HG03565 (cell line): ENCODE results near the gene AP5B1.
A peak's percentile ranks its signal among the peaks of the same experiment; 100 is the strongest.

ENCODE experiments used
- ATAC-seq: cut with Tn5 transposase; IDR thresholded peaks from one replicate; pipeline ENCODE4 v1.9.1; 2021; ENCODE audit warnings: mild to moderate bottlenecking, moderate library complexity; ENCODE audit not compliant: unreplicated experiment

Gene AP5B1

GRCh38 chr11:65786786-65787636 lies 6.2 kb upstream of the AP5B1 start, which contains the start of gene OVOL1:
Gene OVOL1 (plus strand): TSS chr11:65787063. CDS start chr11:65787374, 311 bp downstream.
- ATAC-seq: no peak

- no peak for ATAC-seq
Observed at GRCh38 chr11:65786008-65786785, 5.4 kb upstream of the AP5B1 start.

GRCh38 chr11:65785319-65786007 lies 4.7 kb upstream of the AP5B1 start:
- ATAC-seq: no peak

GRCh38 chr11:65782816-65783228 lies 2.0 kb upstream of the AP5B1 start:
- no peak for ATAC-seq

GRCh38 chr11:65781962-65782815 lies 1.4 kb upstream of the AP5B1 start:
- no peak for ATAC-seq

- peak; percentile 25 for ATAC-seq
Observed at GRCh38 chr11:65781152-65781961, 581 bp upstream of the AP5B1 start.

- ATAC-seq: peak; percentile 34
Observed at GRCh38 chr11:65779919-65780769, 632 bp downstream of the AP5B1 start.

GRCh38 chr11:65779669-65779918 lies 1.2 kb downstream of the AP5B1 start:
- ATAC-seq: no peak

GRCh38 chr11:65778901-65779668 lies 1.7 kb downstream of the AP5B1 start:
- ATAC-seq: no peak

- ATAC-seq: no peak
Observed at GRCh38 chr11:65778431-65778900, 2.3 kb downstream of the AP5B1 start.

- no peak for ATAC-seq
Observed at GRCh38 chr11:65777821-65778361, 2.9 kb downstream of the AP5B1 start.

GRCh38 chr11:65777241-65777640 lies 3.5 kb downstream of the AP5B1 start:
- ATAC-seq: no peak

GRCh38 chr11:65776710-65777141 lies 4.0 kb downstream of the AP5B1 start:
- no peak for ATAC-seq

GRCh38 chr11:65776196-65776595 lies 4.6 kb downstream of the AP5B1 start:
- ATAC-seq: no peak

- no peak for ATAC-seq
Observed at GRCh38 chr11:65774525-65775306, 6.1 kb downstream of the AP5B1 start.

- no peak for ATAC-seq
Observed at GRCh38 chr11:65773784-65774411, 6.9 kb downstream of the AP5B1 start.
